ENCODE measurements around the gene SSTR5.
"Not testable (repeated sequence)": the region's sequence is repeated elsewhere in the genome, so short reads cannot be mapped to it uniquely, and the experiment has no call there.

Gene SSTR5

GRCh38 chr16:1072526-1073261 is at the start of gene SSTR5:
Gene SSTR5, plus strand, starts transcription at chr16:1072747. Its CDS starts 6,122 bp downstream, at chr16:1078869.
- DNase-seq: no peak

DNA sequence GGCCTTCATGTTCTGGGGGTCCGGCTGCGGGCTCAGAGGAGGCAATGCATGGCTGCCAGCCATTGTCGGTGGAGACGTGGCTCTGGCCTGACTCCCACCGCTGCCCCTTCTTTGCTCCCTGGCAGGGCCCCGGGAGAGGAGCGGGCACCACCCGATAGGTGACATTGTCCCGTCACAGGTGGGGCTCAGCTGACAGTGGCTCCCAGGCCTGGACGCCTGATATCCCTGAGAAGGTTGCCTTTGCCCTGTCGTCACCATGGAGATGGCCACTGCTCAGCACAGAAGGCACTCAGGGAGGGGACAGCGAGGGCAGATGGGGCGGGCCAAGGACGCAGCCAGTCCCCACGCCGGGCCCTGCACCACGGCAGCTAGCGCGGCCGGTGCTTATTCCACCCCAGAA is 48.4 kb upstream of the SSTR5 start:
- DNase-seq: no peak

- DNase-seq: not testable (repeated sequence)
Measured at GRCh38 chr16:1025183-1025809, 47.3 kb upstream of the SSTR5 start.

DNA sequence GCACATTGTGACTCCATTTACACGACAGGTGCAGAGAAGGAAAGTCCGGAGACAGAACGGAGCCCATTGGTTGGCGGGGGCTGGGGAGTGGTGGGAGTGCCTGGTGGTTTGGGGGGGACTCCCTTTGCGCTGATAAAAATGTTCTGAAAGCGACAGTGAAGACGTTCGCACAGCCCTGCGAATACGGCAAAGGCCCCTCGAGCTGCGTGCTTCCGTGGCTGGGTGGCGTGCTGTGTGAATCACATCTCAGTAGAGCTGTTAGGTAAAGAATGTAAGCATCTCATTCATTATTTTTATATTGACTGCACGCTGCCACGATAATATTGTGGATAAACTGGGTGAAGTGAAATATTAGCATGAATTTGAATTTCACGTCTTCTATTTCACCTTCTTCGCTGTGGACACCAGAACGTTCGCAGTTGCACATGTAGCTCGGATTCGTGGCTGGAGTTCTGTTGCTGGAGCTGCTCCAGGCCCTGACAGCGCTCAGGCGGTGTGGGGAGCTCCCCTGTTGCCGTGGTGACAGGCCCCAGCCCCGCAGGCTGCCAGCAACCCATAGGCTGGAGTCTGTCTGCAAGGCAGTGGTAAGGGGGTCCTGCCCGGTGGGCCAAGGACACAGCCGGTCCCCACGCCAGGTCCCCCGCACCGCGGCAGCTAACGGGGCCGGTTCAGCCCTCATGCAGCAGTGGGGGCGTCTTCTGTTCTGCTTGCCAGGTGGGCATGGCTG is 46.3 kb upstream of the SSTR5 start:
- DNase-seq: no peak

GRCh38 chr16:1026784-1027500 is 45.6 kb upstream of the SSTR5 start:
- DNase-seq: no peak

- DNase-seq: no peak
Measured at GRCh38 chr16:1027501-1027815, 45.1 kb upstream of the SSTR5 start.

DNA sequence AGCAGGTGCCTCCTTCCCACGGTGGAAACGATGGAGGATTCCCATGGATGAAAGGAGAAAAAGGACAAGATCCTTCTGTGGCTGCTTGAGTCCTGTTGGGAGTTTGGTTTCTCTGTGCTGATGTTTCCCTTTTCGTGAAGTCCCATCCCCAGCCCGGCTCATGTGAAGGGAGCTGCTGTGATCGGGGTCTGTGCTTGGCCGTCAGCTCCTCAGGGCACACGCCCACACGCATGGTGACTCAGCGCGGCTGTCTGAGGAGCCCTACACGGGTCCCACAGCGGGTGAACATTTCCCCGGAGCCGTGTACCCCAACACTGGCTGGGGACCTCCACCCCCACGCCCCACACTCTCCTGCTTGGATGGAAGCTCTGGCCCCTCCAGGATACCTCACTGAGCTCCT is 44.5 kb upstream of the SSTR5 start:
- DNase-seq: no peak

- DNase-seq: no peak
Measured at GRCh38 chr16:1028524-1029258, 43.9 kb upstream of the SSTR5 start.

- DNase-seq: no peak
Measured at GRCh38 chr16:1029259-1029545, 43.3 kb upstream of the SSTR5 start.

GRCh38 chr16:1030473-1030901 is 42.1 kb upstream of the SSTR5 start:
- no peak for DNase-seq

DNA sequence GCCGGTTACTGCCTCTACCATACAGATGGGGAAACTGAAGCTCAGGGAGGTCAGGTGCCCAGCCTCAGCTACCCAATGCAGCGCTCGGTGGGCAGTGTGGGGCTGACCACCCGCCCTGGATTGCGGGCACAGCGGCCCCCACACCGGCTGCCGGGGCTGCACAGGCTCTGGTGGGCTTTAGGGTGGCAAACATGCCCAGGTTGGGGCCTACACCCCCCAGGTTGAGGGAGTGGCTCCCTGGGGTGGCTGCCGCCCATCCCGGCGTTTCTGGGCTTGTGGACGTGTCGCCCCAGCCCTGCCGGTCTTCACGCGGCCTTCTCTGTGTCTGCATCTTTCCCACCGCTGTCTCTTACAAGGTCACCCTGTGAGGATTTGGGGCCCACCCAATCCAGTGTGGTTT is 40.9 kb upstream of the SSTR5 start:
- no peak for DNase-seq

- no peak for DNase-seq
Measured at GRCh38 chr16:1032607-1033006, 39.9 kb upstream of the SSTR5 start.

DNA sequence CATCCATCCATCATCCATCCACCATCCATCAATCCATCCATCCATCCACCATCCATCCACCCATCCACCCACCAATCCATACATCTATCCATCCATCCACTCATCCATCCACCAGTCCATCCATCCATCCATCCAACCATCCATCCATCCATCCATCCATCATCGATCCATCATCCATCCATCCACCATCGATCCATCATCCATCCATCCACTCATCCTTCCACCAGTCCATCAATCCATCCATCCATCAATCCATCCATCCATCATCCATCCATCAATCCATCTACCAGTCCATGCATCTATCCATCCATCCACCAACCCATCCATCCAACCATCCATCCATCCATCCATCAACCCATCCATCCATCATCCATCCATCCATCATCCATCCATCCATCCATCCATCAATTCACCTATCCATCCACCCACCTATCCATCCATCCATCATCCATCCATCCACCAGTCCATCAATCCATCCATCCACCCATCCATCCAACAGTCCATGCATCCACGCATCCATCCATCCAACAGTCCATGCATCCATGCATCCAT is 39.3 kb upstream of the SSTR5 start:
- no peak for DNase-seq

- DNase-seq: no peak
Measured at GRCh38 chr16:1034230-1035065, 38.1 kb upstream of the SSTR5 start.

DNA sequence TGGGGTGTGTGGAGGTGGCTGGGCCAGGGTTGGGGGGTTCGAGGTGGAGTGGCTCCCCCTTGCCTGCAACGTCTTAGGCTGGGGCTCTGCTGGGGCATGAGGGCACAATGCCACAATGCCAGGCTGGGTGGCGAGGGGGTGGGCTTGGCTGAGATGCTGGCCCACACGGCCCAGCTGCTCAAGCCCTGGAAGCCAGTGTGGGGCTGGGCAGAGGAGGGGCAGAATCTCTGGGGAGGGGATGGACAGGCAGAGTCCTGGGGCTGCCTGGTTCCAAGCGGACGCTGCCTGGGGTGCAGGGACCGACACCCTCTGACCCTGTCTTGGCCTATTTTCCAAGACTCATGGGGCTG is 37.5 kb upstream of the SSTR5 start:
- no peak for DNase-seq

DNA sequence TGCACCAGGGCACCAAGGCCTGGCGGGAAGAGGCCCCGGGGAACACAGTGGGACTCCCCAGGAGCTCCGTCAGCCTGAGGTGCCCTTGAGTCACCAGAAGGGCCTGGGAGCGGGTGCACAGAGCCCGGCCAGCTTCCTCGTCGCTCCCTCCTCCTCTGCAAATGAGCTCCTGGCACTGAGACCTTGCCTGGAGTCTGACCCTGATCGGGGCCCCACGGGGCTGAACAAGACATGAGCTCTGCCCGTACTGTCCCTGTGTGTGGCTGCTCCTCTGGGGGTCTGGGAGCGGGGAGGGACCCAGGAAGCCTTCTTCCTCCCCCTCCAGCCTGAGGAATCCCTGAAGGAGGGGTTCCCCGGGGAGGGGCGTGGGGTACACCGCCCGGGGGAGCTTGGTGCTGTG is 36.4 kb upstream of the SSTR5 start:
- DNase-seq: no peak

DNA sequence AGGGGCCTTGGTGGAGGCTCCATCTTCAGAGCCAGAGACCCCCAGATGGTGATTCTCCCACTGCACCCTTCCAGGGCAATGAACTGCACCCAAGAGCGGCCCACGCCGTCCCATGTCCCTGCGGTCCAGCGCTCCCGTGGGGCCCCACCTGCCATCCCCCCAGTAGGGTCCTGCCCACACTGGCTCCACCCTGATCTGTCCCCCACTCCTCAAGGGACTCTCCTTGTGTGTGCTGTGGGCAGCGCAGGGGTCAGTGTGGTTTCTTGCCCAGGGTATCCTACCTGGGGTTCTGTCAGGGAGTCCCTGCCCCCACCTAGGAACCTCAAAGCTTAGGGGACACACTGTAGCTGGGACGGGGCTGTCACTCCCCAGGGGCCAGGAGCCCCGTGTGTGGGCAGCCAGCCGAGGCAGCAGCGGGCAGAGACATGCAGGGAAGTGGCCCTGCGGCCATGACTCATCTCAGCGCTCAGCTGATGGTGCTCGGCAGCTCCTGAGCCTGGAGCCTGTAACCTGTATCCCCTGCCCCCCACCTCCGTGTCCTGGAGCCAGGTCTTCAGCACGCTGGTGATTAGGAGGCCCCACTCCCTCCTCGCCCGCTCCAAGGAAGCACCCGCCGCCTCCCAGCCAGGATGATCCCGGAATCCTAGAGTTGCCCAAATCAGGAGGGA is 35.7 kb upstream of the SSTR5 start:
- DNase-seq: no peak

DNA sequence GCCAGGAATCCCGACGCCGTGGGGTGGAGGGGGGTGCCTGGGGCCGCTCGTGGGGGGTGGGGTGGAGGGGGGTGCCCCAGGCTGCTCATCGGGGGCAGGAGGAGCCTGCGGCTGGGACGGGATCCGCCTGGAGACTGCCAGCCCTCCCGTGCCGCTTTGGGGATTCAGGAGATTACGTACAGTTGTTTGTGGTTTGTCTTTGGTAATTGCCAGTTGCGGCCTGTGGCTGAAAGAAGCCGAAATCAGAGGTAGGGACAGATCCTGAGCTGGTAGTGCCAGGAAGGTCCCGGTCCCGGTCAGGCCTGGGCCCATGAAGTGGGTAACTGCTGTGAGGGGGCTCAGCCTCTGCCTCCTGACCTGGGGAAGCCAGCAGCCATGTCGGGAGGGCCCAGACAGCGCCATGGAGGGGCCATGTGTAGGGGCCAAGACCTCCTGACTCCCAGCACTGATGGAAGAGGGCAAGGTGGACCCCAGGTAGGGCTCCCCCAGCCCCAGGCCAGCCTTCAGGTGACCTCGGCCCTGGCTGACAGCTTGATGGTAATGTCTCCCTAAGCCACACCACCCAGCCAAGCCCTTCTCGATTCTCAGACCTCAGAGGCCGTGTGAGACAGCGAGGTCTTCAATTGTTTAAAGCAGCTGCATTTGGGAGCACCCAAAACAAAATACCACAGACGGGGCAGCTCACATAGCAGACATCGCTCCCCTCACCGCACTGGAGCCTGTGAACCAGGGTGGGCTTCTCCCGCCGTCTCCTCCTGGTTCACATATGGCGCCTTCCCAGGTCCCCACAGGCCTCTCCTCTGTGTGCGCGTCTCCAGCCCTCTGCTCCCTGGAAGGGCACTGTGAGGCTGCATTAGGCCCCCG is 34.9 kb upstream of the SSTR5 start:
- no peak for DNase-seq

DNA sequence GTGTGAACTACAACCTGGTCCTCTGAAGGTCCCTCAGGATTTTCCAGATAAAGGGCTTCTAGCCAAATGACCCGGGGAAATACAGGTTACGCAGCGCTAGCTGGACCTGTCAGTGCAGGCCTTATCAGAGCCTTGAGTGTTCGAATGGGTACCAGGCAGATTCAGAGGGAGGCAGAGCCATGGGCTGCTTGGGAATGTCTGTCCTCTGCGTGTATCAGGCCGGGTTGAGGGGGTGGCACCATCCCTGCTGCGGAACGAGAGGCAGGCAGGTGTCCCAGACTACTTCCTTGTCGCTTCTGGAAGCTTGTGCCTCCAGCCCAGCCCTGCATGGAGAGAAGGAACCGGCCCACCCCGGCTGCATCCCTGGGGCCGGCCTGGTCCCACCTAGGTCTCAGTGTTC is 33.6 kb upstream of the SSTR5 start:
- DNase-seq: no peak

- no peak for DNase-seq
Measured at GRCh38 chr16:1039762-1040161, 32.8 kb upstream of the SSTR5 start.

Data from NCI-H748 treated with DMSO at 0.1 percent for 48 hours (cell line).